Measurements from ENCODE around the gene ABLIM1.

DNA sequence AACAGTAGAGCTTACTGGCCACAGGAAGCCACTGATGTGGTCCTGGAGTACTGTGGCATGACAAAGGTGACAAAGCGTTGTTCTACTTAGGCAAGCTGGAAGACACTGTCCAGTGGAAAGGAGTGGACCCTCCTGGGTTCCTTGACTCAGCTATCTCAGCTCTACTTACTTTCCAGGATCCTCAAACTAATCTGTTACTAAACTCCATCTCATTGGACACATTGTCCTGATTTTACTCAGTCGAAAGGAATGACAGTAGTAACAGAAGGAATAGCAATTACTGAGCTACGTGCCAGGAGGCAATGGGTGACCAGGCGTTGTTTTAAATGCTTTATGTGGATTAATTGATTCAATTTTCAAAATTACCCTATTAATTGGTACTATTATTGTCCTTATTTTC is 41.6 kb downstream of the ABLIM1 start:
- TF ChIP-seq TAF1 (IDR thresholded peaks at IDR 0.05; ENCODE audit: borderline replicate concordance, insufficient read depth, low read length): no peak
- TF ChIP-seq FOXP2 (optimal IDR thresholded peaks at IDR 0.05; ENCODE audit: borderline replicate concordance, extremely low read depth, extremely low read length, insufficient read depth): no peak
- TF ChIP-seq, protein P1, sequence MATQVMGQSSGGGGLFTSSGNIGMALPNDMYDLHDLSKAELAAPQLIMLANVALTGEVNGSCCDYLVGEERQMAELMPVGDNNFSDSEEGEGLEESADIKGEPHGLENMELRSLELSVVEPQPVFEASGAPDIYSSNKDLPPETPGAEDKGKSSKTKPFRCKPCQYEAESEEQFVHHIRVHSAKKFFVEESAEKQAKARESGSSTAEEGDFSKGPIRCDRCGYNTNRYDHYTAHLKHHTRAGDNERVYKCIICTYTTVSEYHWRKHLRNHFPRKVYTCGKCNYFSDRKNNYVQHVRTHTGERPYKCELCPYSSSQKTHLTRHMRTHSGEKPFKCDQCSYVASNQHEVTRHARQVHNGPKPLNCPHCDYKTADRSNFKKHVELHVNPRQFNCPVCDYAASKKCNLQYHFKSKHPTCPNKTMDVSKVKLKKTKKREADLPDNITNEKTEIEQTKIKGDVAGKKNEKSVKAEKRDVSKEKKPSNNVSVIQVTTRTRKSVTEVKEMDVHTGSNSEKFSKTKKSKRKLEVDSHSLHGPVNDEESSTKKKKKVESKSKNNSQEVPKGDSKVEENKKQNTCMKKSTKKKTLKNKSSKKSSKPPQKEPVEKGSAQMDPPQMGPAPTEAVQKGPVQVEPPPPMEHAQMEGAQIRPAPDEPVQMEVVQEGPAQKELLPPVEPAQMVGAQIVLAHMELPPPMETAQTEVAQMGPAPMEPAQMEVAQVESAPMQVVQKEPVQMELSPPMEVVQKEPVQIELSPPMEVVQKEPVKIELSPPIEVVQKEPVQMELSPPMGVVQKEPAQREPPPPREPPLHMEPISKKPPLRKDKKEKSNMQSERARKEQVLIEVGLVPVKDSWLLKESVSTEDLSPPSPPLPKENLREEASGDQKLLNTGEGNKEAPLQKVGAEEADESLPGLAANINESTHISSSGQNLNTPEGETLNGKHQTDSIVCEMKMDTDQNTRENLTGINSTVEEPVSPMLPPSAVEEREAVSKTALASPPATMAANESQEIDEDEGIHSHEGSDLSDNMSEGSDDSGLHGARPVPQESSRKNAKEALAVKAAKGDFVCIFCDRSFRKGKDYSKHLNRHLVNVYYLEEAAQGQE (IDR thresholded peaks at IDR 0.05; ENCODE audit: insufficient read depth in 1 of 2, low read depth in 2 of 2, low read length in 2 of 2): no peak
- no peak for TF ChIP-seq POLR2AphosphoS5 (IDR thresholded peaks at IDR 0.05; ENCODE audit: low read depth, low read length)
- no peak for TF ChIP-seq SIN3A (IDR thresholded peaks at IDR 0.05; ENCODE audit: borderline replicate concordance, insufficient read depth, low read length)
